Caki2 (cell line): ENCODE measurements around the gene PELI3. TPM values are rescaled to one million over a fixed set of nuclear protein-coding genes. Genes with fewer than 3 reads are reported as not detected.
"Not testable (repeated sequence)": the region's sequence is repeated elsewhere in the genome, so short reads cannot be mapped to it uniquely, and the experiment has no call there.

ENCODE experiments used
- DNase-seq: peaks from one replicate; pipeline ENCODE4 v3.0.0-alpha.2; 2015; ENCODE audit warnings: low read depth
- in situ Hi-C: cut with HindIII; loops from 2 replicates; pipeline ENCODE4 v1.10.0; 2016; ENCODE audit warnings: low sequenced_read_pairs, low pct_unique_long_range_greater_than_20kb, mixed read lengths
- total RNA-seq: library from RNA; depleted of rRNA; stranded (reverse); fragments of >200 nt; shearing (Covaris generic); gene quantifications from 2 replicates; pipeline ENCODE4 v1.2.3, GENCODE V29; 2014; ENCODE audit warnings: low replicate concordance; rRNA removed

Gene PELI3, protein sequence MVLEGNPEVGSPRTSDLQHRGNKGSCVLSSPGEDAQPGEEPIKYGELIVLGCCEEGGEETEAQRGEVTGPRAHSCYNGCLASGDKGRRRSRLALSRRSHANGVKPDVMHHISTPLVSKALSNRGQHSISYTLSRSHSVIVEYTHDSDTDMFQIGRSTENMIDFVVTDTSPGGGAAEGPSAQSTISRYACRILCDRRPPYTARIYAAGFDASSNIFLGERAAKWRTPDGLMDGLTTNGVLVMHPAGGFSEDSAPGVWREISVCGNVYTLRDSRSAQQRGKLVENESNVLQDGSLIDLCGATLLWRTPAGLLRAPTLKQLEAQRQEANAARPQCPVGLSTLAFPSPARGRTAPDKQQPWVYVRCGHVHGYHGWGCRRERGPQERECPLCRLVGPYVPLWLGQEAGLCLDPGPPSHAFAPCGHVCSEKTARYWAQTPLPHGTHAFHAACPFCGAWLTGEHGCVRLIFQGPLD
- total RNA-seq: 10.0 and 16.7 TPM in 2 replicates

DNA sequence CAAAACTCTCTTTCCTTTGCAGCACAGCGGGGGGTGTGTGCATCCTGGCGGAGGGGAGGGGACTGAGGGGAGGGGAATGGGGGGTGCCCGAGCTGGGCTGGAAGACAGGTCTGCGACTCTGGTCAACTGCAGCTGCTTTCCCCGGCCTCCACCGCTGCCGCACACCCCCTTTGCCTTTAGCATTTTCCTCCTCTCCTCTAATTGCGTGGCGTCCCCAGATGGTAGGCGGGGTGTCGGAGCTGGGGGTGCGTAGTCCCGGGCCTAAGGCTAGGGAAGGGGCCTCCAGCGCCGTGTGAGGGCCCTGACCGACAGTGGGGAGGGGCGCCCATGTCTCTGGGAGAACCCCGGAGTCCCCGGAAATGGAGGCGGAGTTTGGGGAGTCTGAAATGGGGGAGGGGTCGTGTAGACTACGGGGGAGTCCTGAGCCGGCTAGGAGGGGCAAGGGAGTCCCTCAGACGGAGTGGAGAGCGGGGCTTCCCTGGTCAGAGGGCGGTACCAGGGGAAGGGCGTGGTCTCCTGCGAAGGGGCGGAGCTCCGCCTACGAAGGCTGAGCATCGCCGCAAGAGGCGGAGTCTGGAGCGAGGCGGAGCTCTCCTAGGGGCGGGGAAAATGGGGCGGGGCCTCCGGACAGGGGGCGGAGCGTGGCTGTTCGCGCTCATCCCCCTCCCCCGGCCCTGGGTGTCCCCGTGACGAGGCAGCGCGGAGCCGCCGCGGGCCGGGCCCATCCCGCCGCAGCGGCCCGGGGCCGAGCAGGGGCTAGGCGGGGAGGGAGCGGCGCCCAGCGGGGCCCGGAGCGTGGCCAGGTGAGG is at the start of gene PELI3:
PELI3 (plus strand) TSS at position 681 of the 809 bp plus-strand sequence. CDS start 1,224 bp downstream, outside the sequence.
- in situ Hi-C loops: no loop called here
- DNase-seq: peak; percentile 76

DNA sequence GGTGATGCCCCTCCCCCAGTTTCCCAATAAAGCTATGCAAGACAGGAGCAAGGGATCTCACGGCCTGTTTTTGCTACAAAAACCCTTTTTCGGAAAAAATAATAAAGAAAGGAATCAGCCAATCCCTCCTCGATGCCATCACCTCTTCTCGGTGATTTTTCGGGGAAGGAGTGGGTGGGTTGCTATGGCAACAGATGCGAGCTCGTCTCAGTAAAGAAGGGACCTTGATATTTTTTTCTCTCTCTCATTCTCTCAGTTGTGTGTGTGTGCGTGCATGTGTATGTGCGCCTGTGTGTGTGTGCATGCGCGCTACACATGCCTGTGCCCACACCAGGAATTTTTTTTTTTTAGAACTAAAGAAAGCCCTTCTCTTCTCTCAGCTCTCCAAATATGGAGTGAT is 49.7 kb upstream of the PELI3 start:
- in situ Hi-C loops: no loop called here
- DNase-seq: no peak

DNA sequence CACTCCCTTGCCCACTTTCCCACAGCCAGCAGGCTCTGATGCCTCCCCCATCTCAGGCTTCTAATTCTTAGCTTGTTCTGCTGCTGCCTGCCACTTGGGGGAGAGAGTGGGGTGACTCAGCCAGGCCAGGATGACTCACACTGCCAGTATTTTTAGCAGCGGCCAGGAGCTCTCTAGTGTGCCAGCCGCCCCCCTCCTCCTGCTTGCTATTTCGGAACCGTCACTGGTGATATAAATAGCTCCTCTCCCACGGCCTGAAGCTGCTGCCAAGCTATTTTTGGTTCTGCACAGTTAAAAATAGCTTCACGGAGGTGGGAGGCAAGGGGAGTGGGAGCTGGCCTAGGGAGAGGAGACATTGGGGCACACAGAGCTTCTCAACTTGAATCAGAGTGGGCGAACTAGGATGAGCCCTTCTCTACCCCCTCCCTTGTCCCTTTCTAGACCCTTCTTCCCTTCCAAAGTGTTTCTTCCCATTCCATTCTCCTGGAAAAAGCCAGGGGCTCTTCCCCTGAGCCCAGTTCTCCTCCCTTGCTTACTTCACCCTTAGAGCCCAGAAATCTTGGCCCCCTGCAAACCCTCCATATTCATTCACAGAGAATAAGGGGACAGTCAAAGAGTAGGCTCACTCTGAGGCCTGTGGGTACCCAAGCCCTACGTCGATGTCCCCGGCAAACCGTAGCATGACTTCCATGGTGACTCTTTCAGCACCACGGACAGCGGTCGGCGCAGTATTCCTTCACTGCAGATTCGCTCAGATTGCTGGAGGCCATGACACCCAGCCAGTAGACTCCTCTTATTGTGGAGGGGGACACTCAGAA is 48.3 kb upstream of the PELI3 start:
- in situ Hi-C loops: no loop called here
- DNase-seq: peak; percentile 44

DNA sequence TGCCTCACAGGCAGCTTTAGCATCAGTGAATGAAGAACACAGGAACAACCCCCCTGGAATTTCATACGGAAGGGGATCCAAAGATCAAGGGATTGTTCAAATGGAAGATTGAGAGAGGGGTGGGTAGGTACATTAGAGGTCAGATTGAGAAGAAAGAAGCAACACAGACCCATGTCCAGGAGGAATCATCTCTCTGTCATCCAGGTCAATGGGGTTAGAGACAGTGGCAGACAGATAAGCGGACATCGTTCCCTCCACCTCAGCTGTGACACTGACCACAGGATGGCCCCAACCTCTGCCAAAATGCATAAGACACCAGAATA is 47.8 kb upstream of the PELI3 start:
- in situ Hi-C loops: no loop called here
- no peak for DNase-seq

GRCh38 chr11:66419825-66420224 is 46.9 kb upstream of the PELI3 start:
- DNase-seq: no peak
- in situ Hi-C loops: no loop called here

DNA sequence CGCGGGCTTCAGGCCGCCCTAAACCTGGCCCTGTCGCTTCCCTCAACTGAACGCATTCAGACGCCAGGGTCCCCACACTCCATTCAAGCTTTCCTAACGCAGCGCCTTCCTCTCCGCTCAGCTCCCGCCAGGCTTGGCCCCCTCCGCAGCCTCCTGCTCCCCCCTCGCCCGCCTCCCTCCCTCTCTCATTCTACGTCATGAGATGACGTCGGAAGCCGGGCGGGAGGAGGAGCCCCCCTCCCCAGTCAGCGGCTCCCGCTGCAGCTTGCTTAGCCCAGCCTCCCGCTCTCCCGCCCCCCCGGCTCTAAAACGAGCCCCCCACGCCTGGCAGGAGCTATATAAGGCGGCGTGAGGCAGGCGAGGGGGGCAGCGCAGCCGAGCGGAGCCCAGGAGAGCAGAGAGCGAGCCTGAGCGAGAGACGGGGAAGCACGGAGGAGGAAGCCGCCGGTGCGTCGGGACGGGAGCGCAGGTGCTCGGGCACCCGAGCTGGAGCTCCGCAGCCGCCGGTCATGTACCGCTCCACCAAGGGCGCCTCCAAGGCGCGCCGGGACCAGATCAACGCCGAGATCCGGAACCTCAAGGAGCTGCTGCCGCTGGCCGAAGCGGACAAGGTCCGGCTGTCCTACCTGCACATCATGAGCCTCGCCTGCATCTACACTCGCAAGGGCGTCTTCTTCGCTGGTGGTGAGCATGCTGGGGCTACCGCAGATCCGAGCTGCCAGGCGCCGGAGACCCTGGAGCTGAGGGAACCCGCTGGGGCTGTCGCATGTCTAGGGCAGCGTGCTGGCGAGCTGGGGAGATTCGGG is 45.8 kb upstream of the PELI3 start, which contains the start of gene NPAS4:
NPAS4 (plus strand) TSS at position 365 of the 806 bp plus-strand sequence; CDS start at position 510, 145 bp downstream.
- DNase-seq: no peak
- in situ Hi-C loops: no loop called here

- peak; percentile 82 for DNase-seq
- in situ Hi-C loops: no loop called here
Measured at GRCh38 chr11:66421492-66422205, 45.1 kb upstream of the PELI3 start.

- in situ Hi-C loops: no loop called here
- DNase-seq: no peak
Measured at GRCh38 chr11:66426314-66426713, 40.4 kb upstream of the PELI3 start.

GRCh38 chr11:66428933-66429332 is 37.8 kb upstream of the PELI3 start:
- in situ Hi-C loops: no loop called here
- no peak for DNase-seq

DNA sequence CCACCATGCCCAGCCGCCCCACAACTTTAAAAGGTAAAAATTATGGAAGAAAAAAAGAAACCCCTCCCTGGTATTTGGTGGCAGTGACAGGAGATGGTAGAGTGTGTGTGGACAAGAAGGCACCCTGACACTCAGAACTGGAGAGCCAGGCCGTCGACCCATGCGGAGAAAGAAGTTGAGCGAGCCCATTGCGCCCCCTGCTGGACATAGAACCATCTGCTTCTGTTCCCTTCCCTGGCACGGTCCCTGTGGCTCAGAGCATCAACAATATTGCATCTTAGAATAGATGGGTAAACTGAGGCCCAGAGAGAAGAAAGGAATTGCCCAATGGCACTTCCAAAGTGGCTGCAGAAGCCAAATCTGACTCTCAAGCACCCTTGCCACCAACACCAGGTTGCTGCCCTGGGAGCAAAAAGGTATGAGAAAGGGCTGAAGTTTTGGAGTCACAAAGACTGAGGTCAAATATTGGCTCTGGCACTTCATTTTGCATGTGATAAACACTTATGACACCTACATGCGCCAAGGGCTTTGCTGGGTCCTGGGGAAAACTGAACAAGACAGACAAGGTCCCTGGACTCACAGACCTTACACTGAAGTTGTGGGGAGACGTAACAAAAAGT is 36.6 kb upstream of the PELI3 start:
- in situ Hi-C loops: no loop called here
- DNase-seq: peak; percentile 21

DNA sequence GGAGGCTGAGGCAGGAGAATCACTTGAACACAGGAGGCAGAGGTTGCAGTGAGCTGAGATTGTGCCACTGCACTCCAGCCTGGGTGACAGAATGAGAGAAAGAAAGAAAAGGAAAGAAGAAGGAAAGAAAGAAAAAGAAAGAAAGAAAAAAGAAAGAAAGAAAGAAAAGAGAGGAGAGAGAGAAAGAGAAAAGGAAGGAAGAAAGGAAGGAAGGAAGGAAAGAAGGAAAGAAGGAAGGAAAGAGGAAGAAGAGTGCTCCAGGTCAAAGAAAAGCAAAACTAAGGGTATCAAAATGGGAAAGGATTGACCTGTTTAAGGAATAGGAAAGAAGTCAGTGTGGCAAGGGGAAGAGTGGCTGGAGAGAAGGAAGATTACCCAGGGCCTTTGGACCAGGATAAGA is 35.4 kb upstream of the PELI3 start:
- in situ Hi-C loops, DNase-seq: not testable (repeated sequence)

GRCh38 chr11:66431871-66432329 is 34.8 kb upstream of the PELI3 start:
- DNase-seq, in situ Hi-C loops: not testable (repeated sequence)

GRCh38 chr11:66432597-66432996 is 34.1 kb upstream of the PELI3 start:
- DNase-seq: no peak
- in situ Hi-C loops: no loop called here

DNA sequence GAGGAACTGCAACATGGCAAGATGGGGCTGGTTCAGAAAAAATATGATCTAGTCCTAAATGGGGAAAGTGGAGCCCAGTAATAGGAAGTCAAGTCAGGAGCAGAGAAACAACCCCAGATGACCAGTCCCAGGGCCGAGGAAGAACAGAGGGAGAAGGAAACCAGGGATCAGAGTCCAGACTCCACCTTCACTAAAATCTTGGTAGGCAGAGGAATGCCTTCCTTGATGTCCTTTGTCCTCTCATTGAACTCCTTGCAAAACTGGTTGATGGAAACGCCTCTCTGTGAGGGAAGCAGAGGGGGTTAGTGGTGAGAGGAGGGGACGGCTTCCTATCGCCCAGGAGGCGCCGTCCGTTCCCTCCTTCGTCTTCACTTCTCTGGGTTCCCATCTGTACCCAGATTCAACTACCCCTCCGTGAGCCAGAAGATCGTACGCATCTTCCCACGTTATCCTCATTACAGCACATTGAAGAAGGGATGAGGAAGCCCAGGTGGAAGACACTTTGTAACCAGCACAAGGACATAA is 28.7 kb upstream of the PELI3 start:
- no peak for DNase-seq
- in situ Hi-C loops: no loop called here

GRCh38 chr11:66438504-66439466 is 27.9 kb upstream of the PELI3 start, which contains the start of gene MRPL11:
MRPL11 (minus strand) TSS chr11:66438848; CDS start chr11:66438754, 94 bp downstream.
- DNase-seq: peak; percentile 87
- in situ Hi-C loops: no loop called here
